HL-60 (cell line): Measurements from ENCODE around the gene GALT.

Experiments
- CTCF ChIP-seq: IDR thresholded peaks from one replicate; pipeline ENCODE4 v1.5.1; 2011; ENCODE audit warnings: low read length, control low read depth, inconsistent platforms; ENCODE audit not compliant: insufficient read depth
- GABPA ChIP-seq: IDR thresholded peaks from 2 replicates; pipeline ENCODE4 v1.6.1; 2012; ENCODE audit warnings: low read depth
- POLR2AphosphoS5 ChIP-seq: IDR thresholded peaks from 2 replicates; pipeline ENCODE4 v1.6.1; 2012; ENCODE audit warnings: low read depth
- REST ChIP-seq: IDR thresholded peaks from 2 replicates; pipeline ENCODE4 v1.6.1; 2012; ENCODE audit warnings: low read depth; ENCODE audit not compliant: insufficient replicate concordance

GRCh38 chr9:34629491-34629808 lies 17.0 kb upstream of the GALT start:
- no peak for TF ChIP-seq CTCF
- TF ChIP-seq POLR2AphosphoS5: no peak
- TF ChIP-seq REST: no peak
- no peak for TF ChIP-seq GABPA
